ENCODE results near the gene USP20.

DNA sequence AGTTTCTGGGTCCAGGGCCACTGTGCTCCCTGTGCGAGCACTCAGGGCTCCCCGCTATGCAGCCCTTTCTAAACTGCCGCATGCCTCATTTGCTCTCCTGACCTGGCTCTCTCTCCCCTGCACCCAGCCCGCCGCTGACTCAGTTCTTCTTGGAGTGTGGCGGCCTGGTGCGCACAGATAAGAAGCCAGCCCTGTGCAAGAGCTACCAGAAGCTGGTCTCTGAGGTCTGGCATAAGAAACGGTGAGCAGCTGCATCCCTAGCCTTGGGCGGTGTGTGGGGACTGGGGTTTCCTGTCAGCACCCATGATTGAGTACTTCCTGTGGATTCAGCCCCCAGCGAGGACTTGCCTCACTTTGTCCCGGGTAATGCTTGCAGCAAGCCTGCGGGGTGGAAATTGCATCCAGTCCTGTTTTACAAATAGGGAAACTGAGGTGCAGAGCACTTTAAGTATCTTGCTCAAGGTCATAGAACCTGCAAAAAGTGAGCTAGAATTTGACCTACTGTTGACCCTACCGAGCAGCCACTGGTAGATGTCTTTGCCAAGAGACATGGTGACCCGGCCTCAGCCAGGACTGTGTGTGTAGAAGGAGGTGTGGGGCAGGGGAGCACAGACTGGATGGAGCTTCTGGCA is 27.9 kb downstream of the USP20 start:
- TF ChIP-seq, protein P1, sequence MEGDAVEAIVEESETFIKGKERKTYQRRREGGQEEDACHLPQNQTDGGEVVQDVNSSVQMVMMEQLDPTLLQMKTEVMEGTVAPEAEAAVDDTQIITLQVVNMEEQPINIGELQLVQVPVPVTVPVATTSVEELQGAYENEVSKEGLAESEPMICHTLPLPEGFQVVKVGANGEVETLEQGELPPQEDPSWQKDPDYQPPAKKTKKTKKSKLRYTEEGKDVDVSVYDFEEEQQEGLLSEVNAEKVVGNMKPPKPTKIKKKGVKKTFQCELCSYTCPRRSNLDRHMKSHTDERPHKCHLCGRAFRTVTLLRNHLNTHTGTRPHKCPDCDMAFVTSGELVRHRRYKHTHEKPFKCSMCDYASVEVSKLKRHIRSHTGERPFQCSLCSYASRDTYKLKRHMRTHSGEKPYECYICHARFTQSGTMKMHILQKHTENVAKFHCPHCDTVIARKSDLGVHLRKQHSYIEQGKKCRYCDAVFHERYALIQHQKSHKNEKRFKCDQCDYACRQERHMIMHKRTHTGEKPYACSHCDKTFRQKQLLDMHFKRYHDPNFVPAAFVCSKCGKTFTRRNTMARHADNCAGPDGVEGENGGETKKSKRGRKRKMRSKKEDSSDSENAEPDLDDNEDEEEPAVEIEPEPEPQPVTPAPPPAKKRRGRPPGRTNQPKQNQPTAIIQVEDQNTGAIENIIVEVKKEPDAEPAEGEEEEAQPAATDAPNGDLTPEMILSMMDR (conservative IDR thresholded peaks at IDR 0.05), result no peak
- TF ChIP-seq ZFX (IDR thresholded peaks at IDR 0.05), result no peak

Measured in C4-2B (cell line).